Measurements from ENCODE around the gene CNTNAP2. TPM values are rescaled to one million over a fixed set of nuclear protein-coding genes. Genes with fewer than 3 reads are reported as not detected.

CNTNAP2 gene
- total and polyA plus RNA-seq, 2 of the 4 experiments (the other 2 are of a cell fraction) = not detected

DNA sequence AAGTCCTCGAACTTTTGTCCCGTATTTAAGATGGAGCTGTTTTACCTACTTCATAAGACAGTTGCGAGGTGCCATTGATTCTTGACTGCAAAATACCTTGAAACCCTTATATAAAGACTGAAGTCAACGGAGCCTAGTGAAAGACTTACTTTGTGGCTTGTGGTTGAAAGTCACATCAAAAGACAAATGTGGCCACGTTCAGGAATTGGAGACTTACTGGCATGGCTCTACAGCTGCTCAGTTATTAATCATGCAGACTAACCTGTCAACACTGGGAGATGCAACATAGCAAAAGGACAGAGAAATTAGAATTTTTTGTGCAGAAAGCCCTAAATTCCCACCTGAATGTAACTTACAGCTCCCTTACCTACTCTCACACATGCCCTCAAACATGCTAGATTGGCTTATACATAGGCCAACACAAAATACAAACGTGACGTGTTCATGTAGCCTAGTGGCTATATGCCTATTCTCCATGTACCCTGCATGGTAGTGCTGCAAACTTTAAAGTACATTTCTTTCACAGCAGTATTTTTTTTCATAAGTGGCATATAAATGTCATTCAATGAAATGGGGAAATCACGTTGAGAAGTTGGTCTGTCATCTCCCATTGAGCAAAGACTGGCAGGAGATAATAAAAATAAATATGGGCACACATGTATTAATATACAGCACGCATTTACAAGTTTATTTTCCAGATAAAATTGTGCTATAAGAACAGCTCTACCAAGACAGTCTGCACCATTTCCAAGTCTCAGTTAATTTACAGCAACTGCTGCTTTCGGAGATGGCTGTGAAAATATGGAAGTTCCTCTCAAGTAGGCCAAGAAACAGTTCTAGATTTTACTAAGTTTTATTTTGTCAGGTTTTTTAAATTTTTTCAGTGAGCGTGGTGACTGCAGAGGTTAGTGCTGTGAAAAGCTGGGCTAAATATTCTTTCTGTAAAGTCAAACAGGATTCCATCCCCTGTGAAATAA is 2303.5 kb downstream of the CNTNAP2 start:
- ATAC-seq (ENCODE audit: low read depth) (no peak), DNase-seq (no peak)
- H2AK9ac ChIP-seq (replicated peaks; ENCODE audit: low read depth, low read length, poor library complexity) = no peak overlapping the region
- no peak overlapping the region for H2BK5ac ChIP-seq (ENCODE audit: low read depth, low read length, poor library complexity, severe bottlenecking)
- H3K23ac ChIP-seq (ENCODE audit: low read depth, low read length) = no peak overlapping the region
- no peak overlapping the region for H2BK15ac ChIP-seq (ENCODE audit: low read depth, low read length)
- no peak overlapping the region for H3K4ac ChIP-seq (ENCODE audit: low read depth, low read length)
- no peak overlapping the region for H3K56ac ChIP-seq (ENCODE audit: extremely low read depth, insufficient read depth, low read length)
- H3K9me3 ChIP-seq (ENCODE audit: control insufficient read depth, insufficient read depth, low read length) = peaks cover 7% of the 10 kb centered on the region; the same call in 1 of the 2 replicates
- H3K9me1 ChIP-seq (ENCODE audit: insufficient read depth, low read length) = no peaks in the 10 kb centered on the region
- ChIA-PET CTCF (no interaction called here), POLR2A (ENCODE audit: unreplicated experiment) (no interaction called here)
- H3K4me3 ChIP-seq (ENCODE audit: insufficient read depth, low read depth, low read length) = no peak overlapping the region
- H3K79me1 ChIP-seq (ENCODE audit: low read depth in 1 of 2, low read length in 2 of 2) = no peaks in the 10 kb centered on the region
- in situ Hi-C loops (cut with MboI; ENCODE audit: low sequenced_read_pairs) (no loop called here), intact Hi-C loops (cut with micrococcal nuclease) (no loop called here), dilution Hi-C loops (cut with HindIII; ENCODE audit: low sequenced_read_pairs, unreplicated experiment) (no loop called here)
- H3K18ac ChIP-seq (ENCODE audit: low read depth, low read length) = no peak overlapping the region
- no peak overlapping the region for H4K5ac ChIP-seq (ENCODE audit: low read depth, low read length)
- H4K91ac ChIP-seq (ENCODE audit: insufficient read depth, low read depth, low read length) = no peak overlapping the region
- no peak overlapping the region for H2AFZ ChIP-seq (replicated peaks; ENCODE audit: low read length, poor library complexity)
- no peaks in the 10 kb centered on the region for H3K4me1 ChIP-seq (ENCODE audit: control insufficient read depth, insufficient read depth, low read length)
- no peak overlapping the region for H2AK5ac ChIP-seq (ENCODE audit: low read depth, low read length)
- no peaks in the 10 kb centered on the region for H3K27me3 ChIP-seq (ENCODE audit: control insufficient read depth, insufficient read depth, low read length)
- no peak overlapping the region for H2BK20ac ChIP-seq (ENCODE audit: low read depth, low read length)
- H4K20me1 ChIP-seq (ENCODE audit: insufficient read depth, low read length) = no peaks in the 10 kb centered on the region
- no peak overlapping the region for H4K8ac ChIP-seq (ENCODE audit: low read depth in 2 of 2, low read length in 2 of 2)
- no peak overlapping the region for H3K27ac ChIP-seq (ENCODE audit: insufficient read depth, low read length)
- no peak overlapping the region for H3K9ac ChIP-seq (ENCODE audit: low read depth, low read length)
- BruUV-seq (replicated peaks) = no TSS peak
- H3K4me2 ChIP-seq (ENCODE audit: low read depth, low read length) = no peak overlapping the region
- no CpG with 5 or more reads among the region's 11 CpGs for WGBS, 2 experiments (ENCODE audit: extremely low coverage in 2 of 2, insufficient read length in 1 of 2)
- no peaks in the 10 kb centered on the region for H3K36me3 ChIP-seq (ENCODE audit: control insufficient read depth, insufficient read depth, low read length)
- H2BK120ac ChIP-seq (ENCODE audit: low read depth, low read length) = no peak overlapping the region
- H3K14ac ChIP-seq (replicated peaks; ENCODE audit: low read depth, low read length) = no peak overlapping the region
- no peak for TF ChIP-seq SMC3 (IDR thresholded peaks at IDR 0.05; ENCODE audit: low read depth, low read length)
- no peak for TF ChIP-seq NFE2L2 (IDR thresholded peaks at IDR 0.05; ENCODE audit: low read depth, low read length)
- no peak for TF ChIP-seq RCOR1 (IDR thresholded peaks at IDR 0.05; ENCODE audit: insufficient replicate concordance, low read length)
- TF ChIP-seq, protein P1, sequence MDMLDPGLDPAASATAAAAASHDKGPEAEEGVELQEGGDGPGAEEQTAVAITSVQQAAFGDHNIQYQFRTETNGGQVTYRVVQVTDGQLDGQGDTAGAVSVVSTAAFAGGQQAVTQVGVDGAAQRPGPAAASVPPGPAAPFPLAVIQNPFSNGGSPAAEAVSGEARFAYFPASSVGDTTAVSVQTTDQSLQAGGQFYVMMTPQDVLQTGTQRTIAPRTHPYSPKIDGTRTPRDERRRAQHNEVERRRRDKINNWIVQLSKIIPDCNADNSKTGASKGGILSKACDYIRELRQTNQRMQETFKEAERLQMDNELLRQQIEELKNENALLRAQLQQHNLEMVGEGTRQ (IDR thresholded peaks at IDR 0.05; ENCODE audit: low read depth, low read length) = no peak
- no peak for TF ChIP-seq RFX5 (IDR thresholded peaks at IDR 0.05; ENCODE audit: low read depth, low read length)
- TF ChIP-seq MXI1 (IDR thresholded peaks at IDR 0.05; ENCODE audit: borderline replicate concordance, low read depth, low read length) = no peak
- TF ChIP-seq CHD1 (IDR thresholded peaks at IDR 0.05; ENCODE audit: low read depth, low read length) = no peak
- no peak for TF ChIP-seq CEBPB (IDR thresholded peaks at IDR 0.05; ENCODE audit: low read depth, low read length)
- no peak for TF ChIP-seq POLR2A (IDR thresholded peaks at IDR 0.05; ENCODE audit: low read depth, low read length)
- TF ChIP-seq, protein P2, sequence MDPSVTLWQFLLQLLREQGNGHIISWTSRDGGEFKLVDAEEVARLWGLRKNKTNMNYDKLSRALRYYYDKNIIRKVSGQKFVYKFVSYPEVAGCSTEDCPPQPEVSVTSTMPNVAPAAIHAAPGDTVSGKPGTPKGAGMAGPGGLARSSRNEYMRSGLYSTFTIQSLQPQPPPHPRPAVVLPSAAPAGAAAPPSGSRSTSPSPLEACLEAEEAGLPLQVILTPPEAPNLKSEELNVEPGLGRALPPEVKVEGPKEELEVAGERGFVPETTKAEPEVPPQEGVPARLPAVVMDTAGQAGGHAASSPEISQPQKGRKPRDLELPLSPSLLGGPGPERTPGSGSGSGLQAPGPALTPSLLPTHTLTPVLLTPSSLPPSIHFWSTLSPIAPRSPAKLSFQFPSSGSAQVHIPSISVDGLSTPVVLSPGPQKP (IDR thresholded peaks at IDR 0.05; ENCODE audit: borderline replicate concordance, low read depth, low read length) = no peak
- no peak for TF ChIP-seq RAD21 (IDR thresholded peaks at IDR 0.05; ENCODE audit: low read length)
- TF ChIP-seq MAFK (IDR thresholded peaks at IDR 0.05; ENCODE audit: low read depth, low read length) = no peak
- no peak for TF ChIP-seq CTCF (conservative IDR thresholded peaks at IDR 0.05; ENCODE audit: low read depth, low read length)
- no peak for TF ChIP-seq FOS (IDR thresholded peaks at IDR 0.05; ENCODE audit: low read depth, low read length)
- TF ChIP-seq BHLHE40 (IDR thresholded peaks at IDR 0.05; ENCODE audit: low read depth, low read length) = no peak
